ENCODE data around the gene RGS12. TPM values are rescaled to one million over a fixed set of nuclear protein-coding genes. Genes with fewer than 3 reads are reported as not detected.

The RGS12 gene
- total RNA-seq, 1 donor: 15.1 TPM

DNA sequence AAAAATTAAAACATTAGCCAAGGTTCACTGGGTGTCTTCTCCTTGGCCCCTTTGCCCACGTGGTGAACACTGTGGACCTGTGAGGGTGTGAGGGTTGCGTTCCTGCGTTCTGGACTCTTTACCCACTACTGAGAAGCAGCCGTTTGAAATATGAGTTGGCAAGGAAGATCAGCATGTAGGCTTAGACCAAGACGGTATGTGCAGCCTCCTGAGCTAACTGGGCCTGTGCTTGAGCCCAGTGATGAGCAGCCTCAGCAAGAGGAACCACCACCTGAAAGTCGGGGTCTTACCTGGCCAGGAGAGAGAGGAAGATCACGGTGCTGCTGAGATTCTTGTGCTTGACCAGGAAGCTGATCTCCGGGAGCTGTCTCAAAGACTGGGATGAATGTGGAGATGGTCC lies 19.5 kb downstream of the RGS12 start:
- H3K4me3 ChIP-seq (ENCODE audit: low read depth, low read length): no peak overlapping the region
- DNase-seq (ENCODE audit: low read depth): no peak
- TF ChIP-seq, protein P1, sequence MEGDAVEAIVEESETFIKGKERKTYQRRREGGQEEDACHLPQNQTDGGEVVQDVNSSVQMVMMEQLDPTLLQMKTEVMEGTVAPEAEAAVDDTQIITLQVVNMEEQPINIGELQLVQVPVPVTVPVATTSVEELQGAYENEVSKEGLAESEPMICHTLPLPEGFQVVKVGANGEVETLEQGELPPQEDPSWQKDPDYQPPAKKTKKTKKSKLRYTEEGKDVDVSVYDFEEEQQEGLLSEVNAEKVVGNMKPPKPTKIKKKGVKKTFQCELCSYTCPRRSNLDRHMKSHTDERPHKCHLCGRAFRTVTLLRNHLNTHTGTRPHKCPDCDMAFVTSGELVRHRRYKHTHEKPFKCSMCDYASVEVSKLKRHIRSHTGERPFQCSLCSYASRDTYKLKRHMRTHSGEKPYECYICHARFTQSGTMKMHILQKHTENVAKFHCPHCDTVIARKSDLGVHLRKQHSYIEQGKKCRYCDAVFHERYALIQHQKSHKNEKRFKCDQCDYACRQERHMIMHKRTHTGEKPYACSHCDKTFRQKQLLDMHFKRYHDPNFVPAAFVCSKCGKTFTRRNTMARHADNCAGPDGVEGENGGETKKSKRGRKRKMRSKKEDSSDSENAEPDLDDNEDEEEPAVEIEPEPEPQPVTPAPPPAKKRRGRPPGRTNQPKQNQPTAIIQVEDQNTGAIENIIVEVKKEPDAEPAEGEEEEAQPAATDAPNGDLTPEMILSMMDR (IDR thresholded peaks at IDR 0.05; ENCODE audit: insufficient read depth, low read length): no peak

DNA sequence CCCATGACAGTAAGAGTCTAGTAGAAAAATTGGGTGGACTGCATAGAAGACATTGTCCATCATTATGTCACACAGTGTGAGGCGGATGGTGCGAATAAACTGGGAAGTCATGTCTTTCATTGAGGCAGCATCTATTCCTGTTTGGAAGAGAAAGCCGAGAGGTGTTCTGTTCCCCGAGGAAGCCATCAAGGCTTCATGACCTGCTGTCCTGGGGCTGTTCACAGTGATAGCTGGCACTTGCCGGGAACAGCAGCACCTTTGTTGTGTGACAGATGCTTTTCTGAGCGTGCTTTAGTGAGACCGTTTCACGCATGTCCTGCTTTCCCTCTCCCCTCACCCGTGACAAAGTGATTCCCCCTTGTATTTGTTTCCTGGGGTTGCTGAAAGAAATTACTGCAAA lies 20.3 kb downstream of the RGS12 start:
- DNase-seq (ENCODE audit: low read depth): no peak
- TF ChIP-seq, protein P1 (IDR thresholded peaks at IDR 0.05; ENCODE audit: insufficient read depth, low read length): no peak
- H3K4me3 ChIP-seq (ENCODE audit: low read depth, low read length): no peak overlapping the region

DNA sequence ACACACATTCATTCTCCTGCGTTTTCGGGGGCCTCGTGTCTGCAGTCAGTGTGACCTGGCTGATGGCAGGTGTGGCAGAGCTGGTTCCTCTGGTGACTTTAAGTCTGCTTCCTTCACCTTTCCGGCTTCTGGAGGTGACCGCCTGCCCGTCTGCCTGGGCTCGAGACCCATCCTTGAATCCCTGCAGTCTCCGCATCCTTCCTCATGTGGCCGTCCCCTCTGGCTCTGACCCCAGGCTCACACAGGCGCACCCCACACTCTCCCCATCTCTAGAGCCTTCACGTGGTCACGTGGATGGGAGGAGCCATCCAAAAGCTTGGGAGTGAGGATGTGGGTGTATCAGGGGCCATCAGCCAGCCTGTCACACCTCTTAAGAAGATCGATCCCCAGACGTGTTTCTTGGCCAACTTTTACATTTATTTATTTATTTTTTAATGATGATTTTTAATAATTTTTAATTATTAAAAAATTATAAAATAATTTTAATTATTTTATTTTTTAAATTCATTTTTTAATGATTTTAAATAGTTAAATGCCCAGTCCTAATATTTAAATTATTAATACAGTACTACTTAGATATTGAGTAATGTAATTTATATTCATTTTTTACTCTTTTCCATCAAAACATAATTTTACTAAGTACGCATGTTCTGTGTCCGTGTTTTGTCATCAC lies 20.9 kb downstream of the RGS12 start:
- no peak overlapping the region for H3K4me3 ChIP-seq (ENCODE audit: low read depth, low read length)
- TF ChIP-seq, protein P1 (IDR thresholded peaks at IDR 0.05; ENCODE audit: insufficient read depth, low read length): no peak
- no peak for DNase-seq (ENCODE audit: low read depth)

DNA sequence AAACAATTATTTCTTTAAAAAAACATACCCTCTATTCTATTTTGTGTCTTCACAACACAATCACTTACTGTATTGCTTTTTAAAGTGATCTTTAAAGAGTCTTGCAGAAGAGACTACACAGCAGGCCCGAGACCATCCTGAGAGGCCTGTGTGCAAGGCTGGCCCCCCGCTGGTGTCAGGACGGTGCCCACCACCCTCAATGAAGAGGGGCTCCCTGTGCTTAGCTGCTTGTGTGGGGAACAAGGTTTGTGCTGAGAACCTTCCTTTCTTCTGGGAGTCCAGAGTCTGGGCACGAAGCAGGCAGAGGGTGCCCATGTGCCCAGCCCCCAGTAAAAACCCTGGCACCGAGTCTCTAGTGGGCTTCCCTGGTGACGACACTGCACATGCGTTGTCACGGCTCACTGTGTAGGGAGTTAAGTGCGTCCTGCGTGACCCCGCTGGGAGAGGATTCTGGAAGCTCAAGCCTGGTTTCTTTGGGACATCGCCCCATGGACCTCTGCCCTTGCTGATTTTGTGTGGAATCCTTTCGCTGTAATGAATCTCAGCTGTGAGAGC lies 22.0 kb downstream of the RGS12 start:
- TF ChIP-seq, protein P1 (IDR thresholded peaks at IDR 0.05; ENCODE audit: insufficient read depth, low read length): no peak
- no peak overlapping the region for H3K4me3 ChIP-seq (ENCODE audit: low read depth, low read length)
- no peak for DNase-seq (ENCODE audit: low read depth)

DNA sequence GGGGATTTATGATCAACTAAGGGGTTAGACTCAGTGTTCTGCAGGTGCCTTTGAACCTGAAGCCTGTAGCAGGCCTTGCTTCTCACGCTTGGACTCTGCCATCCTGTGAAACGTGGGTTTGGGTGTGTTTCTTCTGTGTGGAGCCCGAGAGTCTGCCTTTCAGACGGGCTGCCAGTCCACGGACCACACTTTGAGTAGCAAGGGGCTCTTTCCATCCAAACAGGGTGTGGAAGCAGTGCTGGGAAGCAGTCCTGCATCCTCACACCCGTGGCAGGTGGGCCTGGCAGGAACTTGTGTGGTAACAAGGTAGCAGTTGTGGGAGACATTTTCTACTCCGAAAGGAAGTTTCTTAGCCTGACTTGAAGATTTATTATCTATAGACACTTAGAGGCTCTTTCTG lies 22.7 kb downstream of the RGS12 start:
- DNase-seq (ENCODE audit: low read depth): no peak
- H3K4me3 ChIP-seq (ENCODE audit: low read depth, low read length): no peak overlapping the region
- TF ChIP-seq, protein P1 (IDR thresholded peaks at IDR 0.05; ENCODE audit: insufficient read depth, low read length): no peak

DNA sequence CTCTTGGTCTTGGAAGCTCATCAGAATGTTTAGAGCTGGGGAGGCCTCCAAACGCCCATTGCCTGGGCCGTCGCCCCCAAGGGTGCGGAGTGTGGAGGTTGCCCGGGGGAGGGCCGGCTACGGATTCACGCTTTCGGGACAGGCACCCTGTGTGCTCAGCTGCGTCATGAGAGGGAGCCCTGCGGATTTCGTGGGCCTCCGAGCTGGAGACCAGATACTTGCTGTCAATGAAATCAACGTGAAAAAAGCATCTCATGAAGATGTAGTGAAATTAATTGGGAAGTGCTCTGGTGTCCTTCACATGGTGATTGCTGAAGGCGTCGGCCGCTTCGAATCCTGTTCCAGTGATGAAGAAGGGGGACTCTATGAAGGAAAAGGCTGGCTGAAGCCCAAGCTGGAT lies 23.3 kb downstream of the RGS12 start:
- TF ChIP-seq, protein P1 (IDR thresholded peaks at IDR 0.05; ENCODE audit: insufficient read depth, low read length): no peak
- H3K4me3 ChIP-seq (ENCODE audit: low read depth, low read length): no peak overlapping the region
- no peak for DNase-seq (ENCODE audit: low read depth)
